Stomach (tissue), 9 donors: ENCODE data around the gene CFAP69. TPM values are rescaled to one million over a fixed set of nuclear protein-coding genes. Genes with fewer than 3 reads are reported as not detected.
A peak's percentile ranks its signal among the peaks of the same experiment; 100 is the strongest.
"Not testable (repeated sequence)": the region's sequence is repeated elsewhere in the genome, so short reads cannot be mapped to it uniquely, and the experiment has no call there.

Source experiments
- DNase-seq, 2 donors: peaks; one replicate each; pipeline versions ENCODE4 v3.0.0 to v3.0.0-alpha.2; 2013 to 2019
- H3K27ac ChIP-seq, 5 donors: fragments of 200-600 bp in 4 of 5; sonication (generic) in 4 of 5; one replicate each; pipeline ENCODE4 v1.5.1; 2013 to 2019; ENCODE audit warnings: mild to moderate bottlenecking in 1 of 5, moderate library complexity in 1 of 5
- H3K27me3 ChIP-seq, 3 donors: fragments of 200-600 bp; sonication (generic); one replicate each; pipeline ENCODE4 v1.5.1; 2017 to 2019; ENCODE audit warnings: mixed run types in 1 of 3
- H3K36me3 ChIP-seq, 4 donors: fragments of 200-600 bp; sonication (generic); 1 replicate in 3 of 4; 2 replicates in 1 of 4; pipeline ENCODE4 v1.5.1; 2016 to 2019
- H3K4me1 ChIP-seq, 4 donors: fragments of 200-600 bp; sonication (generic); one replicate each; pipeline ENCODE4 v1.5.1; 2016 to 2019
- H3K4me3 ChIP-seq, 4 donors: fragments of 200-600 bp; sonication (generic) in 3 of 4; one replicate each; pipeline ENCODE4 v1.5.1; 2016 to 2019; ENCODE audit warnings: mild to moderate bottlenecking in 1 of 4
- H3K9me3 ChIP-seq, 4 donors: fragments of 200-600 bp; sonication (generic); one replicate each; pipeline ENCODE4 v1.5.1; 2016 to 2019
- CTCF ChIP-seq, 7 experiments: fragments of 450-650 bp in 4 of 7; fragments of 200-600 bp in 3 of 7; sonication (generic) in 3 of 7; IDR thresholded peaks; one replicate each; pipeline ENCODE4 v1.5.1; 2016 to 2019; ENCODE audit warnings: antibody characterized with exemption in 7 of 7, control low read depth in 2 of 7, mild to moderate bottlenecking in 1 of 7
- EP300 ChIP-seq: sonication (generic); formaldehyde crosslinking; IDR thresholded peaks from one replicate; pipeline ENCODE4 v1.6.1; 2017; ENCODE audit warnings: antibody characterized with exemption
- POLR2A ChIP-seq, 4 donors: fragments of 450-650 bp; IDR thresholded peaks; one replicate each; pipeline ENCODE4 v1.6.1; 2016; ENCODE audit warnings: antibody characterized with exemption in 4 of 4, control low read depth in 2 of 4, mild to moderate bottlenecking in 1 of 4, moderate library complexity in 1 of 4
- POLR2AphosphoS5 ChIP-seq, 3 donors: sonication (generic); formaldehyde crosslinking; IDR thresholded peaks; one replicate each; pipeline ENCODE4 v1.6.1; 2016; ENCODE audit warnings: antibody characterized with exemption in 3 of 3
- WGBS, 5 donors: extraction: QIAGEN DNeasy Blood & Tissue Kit in 3 of 5; methylation state at CpG; one replicate each; pipeline versions ENCODE4 v1.1.5 to v1.1.7; 2013 to 2018; 5-methylcytosine and 5-hydroxymethylcytosine counted together
- intact Hi-C: fragments of 100-400 bp; cut with DNase I; formaldehyde crosslinking; loops from one replicate; pipeline ENCODE4 v1.15.1; 2023; ENCODE audit warnings: low total_unique reads
- polyA plus RNA-seq, 3 donors: library from polyadenylated mRNA; stranded (reverse); fragments of 200-250 nt; gene quantifications; one replicate each; pipeline ENCODE4 v1.2.3, GENCODE V29; 2013
- total RNA-seq, 5 donors: library from RNA; depleted of rRNA; stranded (reverse); fragments of >200 nt; gene quantifications; one replicate each; pipeline versions ENCODE4 v1.1.0 to v1.2.3, GENCODE V29; 2014 to 2016
- donor health status: healthy with polysubstance abuse.
- donor health status: Bipolar disorder and iron deficiency.
- donor health status: healthy.

The CFAP69 gene
- total and polyA plus RNA-seq, 8 donors = 0.87 to 22.0 (median 5.5) TPM

- WGBS, 5 donors = 0% methylated on average over 25 to 37 of the region's 37 CpGs
- no peaks in the 10 kb centered on the region for H3K36me3 ChIP-seq
- H3K27ac ChIP-seq = peak within 1 kb of the TSS; percentile 83 to 96 (median 90)
- no peaks in the 10 kb centered on the region for H3K9me3 ChIP-seq
- H3K4me3 ChIP-seq = peak within 1 kb of the TSS; percentile 64 to 78 (median 68)
- TF ChIP-seq POLR2AphosphoS5 (IDR thresholded peaks at IDR 0.05) (peak; percentile 91 to 95 (median 94)), EP300 (no peak), CTCF (IDR thresholded peaks at IDR 0.05) (peak in 5 of 7 experiments; percentile 65 to 87 (median 73)), POLR2A (IDR thresholded peaks at IDR 0.05) (peak in 1 of 4 donors; percentile 19)
- peak; percentile 95 to 99 for DNase-seq
- peaks cover 12 to 35% (median 27%) of the 10 kb centered on the region in 4 donors for H3K4me1 ChIP-seq
- no peaks in the 10 kb centered on the region for H3K27me3 ChIP-seq
- intact Hi-C loops = no loop called here
Measured at GRCh38 chr7:90346336-90347125, 101.6 kb downstream of the CFAP69 start, which contains the start of gene GTPBP10. Gene GTPBP10, plus strand, starts transcription at chr7:90346716. Its CDS starts 26 bp downstream, at chr7:90346742.

- TF ChIP-seq CTCF (IDR thresholded peaks at IDR 0.05) = no peak
- no peak for TF ChIP-seq POLR2AphosphoS5 (IDR thresholded peaks at IDR 0.05)
- no peak for TF ChIP-seq POLR2A (IDR thresholded peaks at IDR 0.05)
- no peak for TF ChIP-seq EP300
- no peak overlapping the region for H3K27ac ChIP-seq
- H3K9me3 ChIP-seq = no peaks in the 10 kb centered on the region
- 56 to 68% (median 61%) methylated on average over 4 of the region's 4 CpGs for WGBS, 5 donors
- intact Hi-C loops = no loop called here
- H3K4me3 ChIP-seq = peak overlapping the region in 3 of 4 donors; percentile 64 to 78 (median 71)
- DNase-seq = no peak
- H3K4me1 ChIP-seq = peaks cover 12 to 35% (median 27%) of the 10 kb centered on the region in 4 donors
- H3K27me3 ChIP-seq = no peaks in the 10 kb centered on the region
- no peaks in the 10 kb centered on the region for H3K36me3 ChIP-seq
Measured at GRCh38 chr7:90347759-90348158, 102.8 kb downstream of the CFAP69 start.

- Histone ChIP-seq H3K4me1 (peaks cover 12 to 35% (median 27%) of the 10 kb centered on the region in 4 donors), H3K27me3 (no peaks in the 10 kb centered on the region), H3K27ac (no peak overlapping the region), H3K9me3 (no peaks in the 10 kb centered on the region), H3K4me3 (no peak overlapping the region), H3K36me3 (peaks cover 0 to 11% (median 7%) of the 10 kb centered on the region in 4 donors)
- intact Hi-C loops = no loop called here
- 60 to 76% (median 73%) methylated on average over 4 of the region's 4 CpGs for WGBS, 5 donors
- TF ChIP-seq POLR2AphosphoS5 (IDR thresholded peaks at IDR 0.05) (no peak), CTCF (IDR thresholded peaks at IDR 0.05) (no peak)
- DNase-seq = no peak
Measured at GRCh38 chr7:90349305-90349704, 104.3 kb downstream of the CFAP69 start.

GRCh38 chr7:90350032-90350431 lies 105.1 kb downstream of the CFAP69 start:
- Histone ChIP-seq H3K36me3 (peaks cover 0 to 16% (median 14%) of the 10 kb centered on the region in 4 donors), H3K4me1 (peaks cover 12 to 34% (median 27%) of the 10 kb centered on the region in 4 donors)
- intact Hi-C loops, H3K27ac ChIP-seq, H3K27me3 ChIP-seq, H3K9me3 ChIP-seq, H3K4me3 ChIP-seq, DNase-seq: not testable (repeated sequence)
- WGBS, 5 donors = 86 to 95% (median 92%) methylated on average over 3 of the region's 3 CpGs

DNA sequence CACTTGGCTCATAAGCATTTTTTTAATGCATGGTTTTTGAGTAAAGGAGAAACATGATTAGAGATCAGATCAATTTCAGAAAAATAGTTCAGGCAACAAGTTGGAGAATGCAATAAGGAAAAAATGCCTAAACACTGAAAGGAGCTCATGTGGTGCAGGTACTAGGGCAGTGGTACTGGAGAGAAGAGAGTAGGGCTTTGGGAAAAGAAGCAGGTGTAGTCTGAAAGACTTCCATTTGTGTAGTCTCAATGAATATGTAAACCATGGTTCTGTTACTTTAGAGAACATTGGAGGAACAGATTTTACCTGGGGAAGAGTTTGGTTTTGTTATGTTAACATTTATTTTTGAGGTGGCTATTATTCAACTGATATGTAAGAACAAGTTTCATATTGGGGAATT lies 107.0 kb downstream of the CFAP69 start:
- Histone ChIP-seq H3K36me3 (peaks cover 0 to 36% (median 33%) of the 10 kb centered on the region in 4 donors), H3K27me3 (no peaks in the 10 kb centered on the region), H3K4me3 (no peak overlapping the region), H3K4me1 (peaks cover 12 to 26% (median 19%) of the 10 kb centered on the region in 4 donors), H3K27ac (no peak overlapping the region), H3K9me3 (no peaks in the 10 kb centered on the region)
- DNase-seq = no peak
- intact Hi-C loops = no loop called here
- TF ChIP-seq EP300 (no peak), CTCF (IDR thresholded peaks at IDR 0.05) (no peak), POLR2AphosphoS5 (IDR thresholded peaks at IDR 0.05) (no peak), POLR2A (IDR thresholded peaks at IDR 0.05) (no peak)
